ENCODE results near the gene OSM.

GRCh38 chr22:30276039-30276438 is 9.4 kb upstream of the OSM start:
- TF ChIP-seq CTCF (IDR thresholded peaks at IDR 0.05), result no peak
- no peak for TF ChIP-seq POLR2A (IDR thresholded peaks at IDR 0.05)
